ENCODE measurements around the gene CDADC1. TPM values are rescaled to one million over a fixed set of nuclear protein-coding genes. Genes with fewer than 3 reads are reported as not detected.

CDADC1 gene
- total RNA-seq, 1 donor from 2014 or later, result 8.4 TPM

DNA sequence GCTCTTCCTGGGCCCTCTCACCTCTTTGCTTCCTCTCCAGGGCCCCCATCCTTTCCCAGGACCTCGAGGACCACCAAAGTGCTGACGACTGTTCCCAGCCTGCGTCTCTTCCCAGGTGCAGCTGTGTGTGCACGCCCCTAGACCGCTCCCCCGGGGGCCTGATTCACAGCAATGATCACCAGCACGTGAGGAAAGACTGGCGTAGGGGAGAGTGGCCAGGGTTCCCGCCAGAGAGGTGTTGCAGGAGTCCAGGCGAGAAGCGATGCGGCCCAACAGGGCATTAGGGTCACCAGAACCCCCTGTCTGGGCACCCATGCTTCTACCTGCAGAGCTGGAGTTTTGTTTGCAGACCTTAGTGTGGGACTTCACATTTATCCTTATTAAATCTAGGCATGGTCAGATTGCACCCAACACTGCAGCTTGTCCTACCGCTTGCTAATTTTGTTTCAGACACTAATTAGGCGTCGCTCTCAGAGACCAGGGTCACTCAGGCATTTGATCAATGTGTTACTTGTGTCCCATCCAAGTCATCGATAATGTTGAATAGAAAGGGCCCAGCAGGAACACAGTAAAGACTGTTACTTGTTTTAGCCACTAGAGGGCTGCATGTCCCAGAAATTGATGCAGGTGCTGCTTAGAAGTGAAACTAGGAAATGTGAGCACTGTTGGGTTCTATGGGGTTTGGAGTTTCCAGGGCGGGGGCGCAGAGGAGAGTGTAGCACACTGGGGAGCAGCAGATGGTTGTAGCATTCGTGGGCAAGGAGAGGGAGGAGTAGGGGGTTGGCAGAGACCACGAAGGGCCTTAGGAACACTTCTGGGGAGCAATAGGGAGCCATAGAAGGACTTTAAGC, 53.2 kb downstream of the CDADC1 start:
- H3K27ac Mint-ChIP-seq (ENCODE audit: unreplicated experiment), result no peak overlapping the region
- H3K4me3 Mint-ChIP-seq (ENCODE audit: unreplicated experiment), result peak overlapping the region; percentile 36
- H3K36me3 Mint-ChIP-seq (ENCODE audit: unreplicated experiment), result no peaks in the 10 kb centered on the region
- H3K27me3 Mint-ChIP-seq (ENCODE audit: unreplicated experiment), result no peaks in the 10 kb centered on the region
- no peaks in the 10 kb centered on the region for H3K9me3 Mint-ChIP-seq (ENCODE audit: unreplicated experiment)
- H3K4me1 Mint-ChIP-seq (ENCODE audit: unreplicated experiment), result peaks cover 7% of the 10 kb centered on the region
- peak; percentile 15 for DNase-seq (ENCODE audit: extremely low spot score, unreplicated experiment)
- TF ChIP-seq, protein P1, sequence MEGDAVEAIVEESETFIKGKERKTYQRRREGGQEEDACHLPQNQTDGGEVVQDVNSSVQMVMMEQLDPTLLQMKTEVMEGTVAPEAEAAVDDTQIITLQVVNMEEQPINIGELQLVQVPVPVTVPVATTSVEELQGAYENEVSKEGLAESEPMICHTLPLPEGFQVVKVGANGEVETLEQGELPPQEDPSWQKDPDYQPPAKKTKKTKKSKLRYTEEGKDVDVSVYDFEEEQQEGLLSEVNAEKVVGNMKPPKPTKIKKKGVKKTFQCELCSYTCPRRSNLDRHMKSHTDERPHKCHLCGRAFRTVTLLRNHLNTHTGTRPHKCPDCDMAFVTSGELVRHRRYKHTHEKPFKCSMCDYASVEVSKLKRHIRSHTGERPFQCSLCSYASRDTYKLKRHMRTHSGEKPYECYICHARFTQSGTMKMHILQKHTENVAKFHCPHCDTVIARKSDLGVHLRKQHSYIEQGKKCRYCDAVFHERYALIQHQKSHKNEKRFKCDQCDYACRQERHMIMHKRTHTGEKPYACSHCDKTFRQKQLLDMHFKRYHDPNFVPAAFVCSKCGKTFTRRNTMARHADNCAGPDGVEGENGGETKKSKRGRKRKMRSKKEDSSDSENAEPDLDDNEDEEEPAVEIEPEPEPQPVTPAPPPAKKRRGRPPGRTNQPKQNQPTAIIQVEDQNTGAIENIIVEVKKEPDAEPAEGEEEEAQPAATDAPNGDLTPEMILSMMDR (IDR thresholded peaks at IDR 0.05), result peak; percentile 92

DNA sequence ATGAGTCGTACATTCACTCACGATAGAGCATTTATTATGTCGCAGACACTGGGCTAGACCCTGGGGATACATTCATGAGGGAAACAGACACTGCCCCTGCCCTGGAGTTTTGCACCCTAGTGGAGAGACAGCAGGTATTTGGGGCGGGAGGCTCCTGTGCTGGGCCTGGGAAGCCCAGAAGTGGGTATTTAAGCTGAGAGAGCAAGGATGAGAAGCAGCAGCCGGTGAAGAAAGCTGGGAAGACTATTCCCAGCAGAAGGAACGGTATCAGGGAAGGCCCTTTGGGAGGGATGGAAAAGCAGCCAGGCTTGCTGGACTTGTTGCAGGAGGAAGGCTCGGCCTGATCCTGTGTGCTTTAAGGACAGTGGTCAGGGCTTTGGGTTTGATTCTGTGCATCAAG, 54.5 kb downstream of the CDADC1 start:
- DNase-seq (ENCODE audit: extremely low spot score, unreplicated experiment), result no peak
- H3K36me3 Mint-ChIP-seq (ENCODE audit: unreplicated experiment), result no peaks in the 10 kb centered on the region
- no peak overlapping the region for H3K4me3 Mint-ChIP-seq (ENCODE audit: unreplicated experiment)
- TF ChIP-seq, protein P1 (IDR thresholded peaks at IDR 0.05), result no peak
- no peaks in the 10 kb centered on the region for H3K9me3 Mint-ChIP-seq (ENCODE audit: unreplicated experiment)
- no peak overlapping the region for H3K27ac Mint-ChIP-seq (ENCODE audit: unreplicated experiment)
- no peaks in the 10 kb centered on the region for H3K27me3 Mint-ChIP-seq (ENCODE audit: unreplicated experiment)
- H3K4me1 Mint-ChIP-seq (ENCODE audit: unreplicated experiment), result peaks cover 7% of the 10 kb centered on the region

DNA sequence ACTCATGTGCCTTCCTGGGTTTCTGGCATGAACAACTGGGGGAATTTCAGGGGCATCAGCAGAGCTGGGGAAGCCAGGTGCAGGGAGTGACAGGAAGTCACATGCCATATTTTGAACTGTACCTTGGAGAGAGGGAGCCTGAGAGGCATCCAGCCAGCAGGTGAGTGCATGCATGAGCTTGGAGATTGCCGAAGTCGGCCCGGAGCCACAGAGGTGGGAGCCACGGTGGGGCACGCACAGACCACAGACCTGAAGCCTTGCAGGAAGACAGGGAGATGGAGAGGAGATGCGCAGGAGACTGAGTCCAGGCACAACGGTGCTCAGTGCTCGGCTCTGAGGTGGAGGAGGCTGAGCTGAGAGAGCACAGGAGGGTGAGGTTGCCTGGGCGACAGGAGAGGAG, 55.1 kb downstream of the CDADC1 start:
- H3K27me3 Mint-ChIP-seq (ENCODE audit: unreplicated experiment), result no peaks in the 10 kb centered on the region
- no peaks in the 10 kb centered on the region for H3K36me3 Mint-ChIP-seq (ENCODE audit: unreplicated experiment)
- peaks cover 10% of the 10 kb centered on the region for H3K4me1 Mint-ChIP-seq (ENCODE audit: unreplicated experiment)
- TF ChIP-seq, protein P1 (IDR thresholded peaks at IDR 0.05), result no peak
- DNase-seq (ENCODE audit: extremely low spot score, unreplicated experiment), result no peak
- no peak overlapping the region for H3K27ac Mint-ChIP-seq (ENCODE audit: unreplicated experiment)
- H3K4me3 Mint-ChIP-seq (ENCODE audit: unreplicated experiment), result no peak overlapping the region
- no peaks in the 10 kb centered on the region for H3K9me3 Mint-ChIP-seq (ENCODE audit: unreplicated experiment)

DNA sequence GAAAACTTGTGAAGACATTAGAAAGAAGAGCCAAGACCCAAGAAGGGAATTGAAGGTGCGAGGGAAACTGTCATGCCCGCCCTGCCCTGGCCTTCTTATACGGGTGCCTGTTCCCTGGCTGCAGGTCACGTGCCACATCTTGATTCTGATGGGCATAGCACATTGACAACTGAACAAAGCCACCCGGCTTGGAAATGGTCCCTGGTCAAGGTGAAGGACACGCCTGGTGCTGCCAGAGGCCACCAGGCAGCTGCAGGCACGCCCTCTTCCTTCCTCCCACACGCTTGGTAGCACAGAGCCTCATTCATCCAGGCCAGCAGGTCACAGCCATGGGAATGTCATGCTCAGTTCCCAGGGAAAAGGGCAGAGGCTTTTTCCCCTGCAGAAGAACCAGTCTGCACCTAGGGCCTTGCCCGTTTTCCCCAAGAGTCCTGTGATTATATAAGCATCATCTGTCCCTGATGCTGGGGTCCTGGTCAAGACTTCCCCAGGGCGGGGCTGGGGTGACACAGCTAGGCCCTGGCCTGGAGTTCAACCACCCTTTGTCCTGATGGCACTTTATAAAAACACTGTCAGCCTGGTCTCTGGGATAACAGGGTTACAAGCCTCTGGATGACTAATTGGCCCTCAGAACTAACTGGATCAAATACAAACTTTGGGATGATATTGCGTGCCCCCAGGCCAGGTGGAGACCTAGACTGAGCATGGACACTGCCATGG, 56.0 kb downstream of the CDADC1 start:
- no peak overlapping the region for H3K27ac Mint-ChIP-seq (ENCODE audit: unreplicated experiment)
- TF ChIP-seq, protein P1 (IDR thresholded peaks at IDR 0.05), result no peak
- no peak for DNase-seq (ENCODE audit: extremely low spot score, unreplicated experiment)

DNA sequence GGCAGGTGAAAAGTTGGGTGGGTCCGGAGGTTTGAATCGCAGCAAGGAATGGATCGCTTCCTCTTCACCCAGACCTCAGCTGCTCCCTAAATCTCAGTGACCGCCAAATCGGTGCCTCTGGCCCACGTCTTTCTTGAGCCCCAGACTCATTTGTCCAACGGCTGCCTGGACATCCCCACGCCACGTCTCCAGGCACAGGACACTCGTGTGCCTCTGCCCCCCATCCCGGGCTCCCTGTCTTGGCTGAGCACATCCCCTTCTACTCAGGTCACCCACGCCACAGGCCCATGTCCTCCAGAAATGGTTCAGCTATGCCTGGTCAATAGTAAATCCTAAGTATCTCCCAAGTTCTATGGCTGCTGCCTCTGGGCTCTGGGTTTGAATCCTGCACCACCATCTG, 56.6 kb downstream of the CDADC1 start:
- Mint-ChIP-seq H3K4me1 (ENCODE audit: unreplicated experiment) (peaks cover 23% of the 10 kb centered on the region), H3K4me3 (ENCODE audit: unreplicated experiment) (no peak overlapping the region), H3K9me3 (ENCODE audit: unreplicated experiment) (no peaks in the 10 kb centered on the region), H3K27me3 (ENCODE audit: unreplicated experiment) (no peaks in the 10 kb centered on the region), H3K27ac (ENCODE audit: unreplicated experiment) (no peak overlapping the region), H3K36me3 (ENCODE audit: unreplicated experiment) (no peaks in the 10 kb centered on the region)
- TF ChIP-seq, protein P1 (IDR thresholded peaks at IDR 0.05), result no peak
- DNase-seq (ENCODE audit: extremely low spot score, unreplicated experiment), result no peak

More for the DNA sequence above, 56.0 kb downstream of the CDADC1 start:
- peaks cover 18% of the 10 kb centered on the region for H3K4me1 Mint-ChIP-seq (ENCODE audit: unreplicated experiment)
- no peaks in the 10 kb centered on the region for H3K9me3 Mint-ChIP-seq (ENCODE audit: unreplicated experiment)
- no peak overlapping the region for H3K4me3 Mint-ChIP-seq (ENCODE audit: unreplicated experiment)
- H3K36me3 Mint-ChIP-seq (ENCODE audit: unreplicated experiment), result no peaks in the 10 kb centered on the region
- H3K27me3 Mint-ChIP-seq (ENCODE audit: unreplicated experiment), result no peaks in the 10 kb centered on the region
